K562 (cell line): ENCODE results near the gene COQ8A. TPM values are rescaled to one million over a fixed set of nuclear protein-coding genes. Genes with fewer than 3 reads are reported as not detected.

ENCODE experiments used
- CCNT2 ChIP-seq: IDR thresholded peaks from 2 replicates; pipeline ENCODE4 v1.6.1; 2011; ENCODE audit warnings: borderline replicate concordance, low read depth, mild to moderate bottlenecking, moderate library complexity, mixed read lengths, low read length; ENCODE audit not compliant: insufficient read length; ENCODE audit errors: extremely low read depth
- FIP1L1 ChIP-seq: fragments of 200-400 bp; formaldehyde crosslinking; IDR thresholded peaks from 2 replicates; pipeline ENCODE4 v1.6.1; 2018; ENCODE audit warnings: mild to moderate bottlenecking, low read depth, low read length; ENCODE audit not compliant: poor library complexity, severe bottlenecking
- MXI1 ChIP-seq: IDR thresholded peaks from 2 replicates; pipeline ENCODE4 v1.6.1; 2011; ENCODE audit warnings: low read depth, mild to moderate bottlenecking, improper control_type of control experiment, low read length
- NONO ChIP-seq, 2 experiments: fragments of 200-400 bp in 1 of 2; fragments of 450-650 bp in 1 of 2; formaldehyde crosslinking in 1 of 2; IDR thresholded peaks; 2 replicates each; pipeline ENCODE4 v1.6.1; 2017; ENCODE audit warnings: low read depth in 2 of 2, mild to moderate bottlenecking in 2 of 2, moderate library complexity in 2 of 2, low read length in 1 of 2
- POLR2AphosphoS5 ChIP-seq: IDR thresholded peaks from 2 replicates; pipeline ENCODE4 v1.6.1; 2011; ENCODE audit warnings: mild to moderate bottlenecking, low read depth, low read length, moderate library complexity; ENCODE audit not compliant: control insufficient read depth, insufficient read depth
- RBBP5 ChIP-seq: fragments of 200-600 bp; sonication (generic); IDR thresholded peaks from 2 replicates; pipeline ENCODE4 v1.6.1; 2012; ENCODE audit warnings: borderline replicate concordance, mild to moderate bottlenecking, low read length, control low read depth, inconsistent platforms; ENCODE audit not compliant: insufficient read depth, poor library complexity, severe bottlenecking
- TBP ChIP-seq: optimal IDR thresholded peaks from 2 replicates; pipeline ENCODE3; 2011; ENCODE audit warnings: low read depth, low read length, improper control_type of control experiment
- ZFP36 ChIP-seq: fragments of 150-350 bp; IDR thresholded peaks from 2 replicates; pipeline ENCODE4 v1.6.1; 2018; ENCODE audit warnings: low read length, low read depth; ENCODE audit not compliant: partially characterized antibody
- ZNF655 ChIP-seq: fragments of 250-450 bp; sonication (Bioruptor Pico); IDR thresholded peaks from 2 replicates; pipeline ENCODE4 v1.5.0; 2021
- ZNF785 ChIP-seq: fragments of 250-450 bp; sonication (Bioruptor Pico); IDR thresholded peaks from 2 replicates; pipeline ENCODE4 v1.4.0; 2020; ENCODE audit warnings: mild to moderate bottlenecking
- polyA plus RNA-seq, 8 experiments: library from polyadenylated mRNA; depleted of rRNA in 4 of 8; stranded (reverse) in 5 of 8; unstranded in 3 of 8; fragments of >200 nt; fragmentation: Nextera tagmentation in 2 of 8; fragmentation: Illumina TruSeq in 1 of 8; extraction: Ambion mirVana in 2 of 8; extraction: Trizol in 1 of 8; gene quantifications; 2 replicates each; pipeline versions ENCODE4 v1.2.1 to v1.2.3, GENCODE V29; 2011 to 2014; ENCODE audit warnings: inconsistent platforms in 1 of 8, missing spikeins in 1 of 8
- total RNA-seq, 7 experiments: library from RNA; depleted of rRNA in 6 of 7; stranded (reverse); fragments of >200 nt in 6 of 7; fragmentation: Illumina TruSeq in 2 of 7; extraction: Trizol in 2 of 7; gene quantifications; 2 replicates each; pipeline versions ENCODE4 v1.2.1 to v1.2.3, GENCODE V29; 2011 to 2021; ENCODE audit warnings: low replicate concordance in 1 of 7
- TF ChIP-seq, protein P1 (sequence below): fragments of 450-650 bp; formaldehyde crosslinking; IDR thresholded peaks from 2 replicates; pipeline ENCODE4 v1.4.0; 2020; ENCODE audit warnings: mild to moderate bottlenecking, moderate library complexity
- TF ChIP-seq, protein P2 (sequence below): sonication (generic); formaldehyde crosslinking; IDR thresholded peaks from 2 replicates; pipeline ENCODE4 v1.8.0; 2022; ENCODE audit warnings: mild to moderate bottlenecking, missing genetic modification reagents
- TF ChIP-seq, protein P3 (sequence below): fragments of 450-650 bp; formaldehyde crosslinking; IDR thresholded peaks from 2 replicates; pipeline ENCODE4 v1.4.0; 2022; ENCODE audit warnings: missing genetic modification characterization
- TF ChIP-seq, protein P4 (sequence below): fragments of 250-450 bp; sonication (Bioruptor Pico); IDR thresholded peaks from 2 replicates; pipeline ENCODE4 v1.5.0; 2021; ENCODE audit warnings: mild to moderate bottlenecking, moderate library complexity
- TF ChIP-seq, protein P5 (sequence below): sonication (generic); formaldehyde crosslinking; IDR thresholded peaks from 2 replicates; pipeline ENCODE4 v1.8.1; 2023; ENCODE audit warnings: mild to moderate bottlenecking, missing genetic modification reagents

COQ8A gene
- total and polyA plus RNA-seq, 9 of the 15 experiments (the other 6 are each of a cell fraction or from before 2014, with no cell fraction given) = 2.6 to 54.3 (median 32.4) TPM

DNA sequence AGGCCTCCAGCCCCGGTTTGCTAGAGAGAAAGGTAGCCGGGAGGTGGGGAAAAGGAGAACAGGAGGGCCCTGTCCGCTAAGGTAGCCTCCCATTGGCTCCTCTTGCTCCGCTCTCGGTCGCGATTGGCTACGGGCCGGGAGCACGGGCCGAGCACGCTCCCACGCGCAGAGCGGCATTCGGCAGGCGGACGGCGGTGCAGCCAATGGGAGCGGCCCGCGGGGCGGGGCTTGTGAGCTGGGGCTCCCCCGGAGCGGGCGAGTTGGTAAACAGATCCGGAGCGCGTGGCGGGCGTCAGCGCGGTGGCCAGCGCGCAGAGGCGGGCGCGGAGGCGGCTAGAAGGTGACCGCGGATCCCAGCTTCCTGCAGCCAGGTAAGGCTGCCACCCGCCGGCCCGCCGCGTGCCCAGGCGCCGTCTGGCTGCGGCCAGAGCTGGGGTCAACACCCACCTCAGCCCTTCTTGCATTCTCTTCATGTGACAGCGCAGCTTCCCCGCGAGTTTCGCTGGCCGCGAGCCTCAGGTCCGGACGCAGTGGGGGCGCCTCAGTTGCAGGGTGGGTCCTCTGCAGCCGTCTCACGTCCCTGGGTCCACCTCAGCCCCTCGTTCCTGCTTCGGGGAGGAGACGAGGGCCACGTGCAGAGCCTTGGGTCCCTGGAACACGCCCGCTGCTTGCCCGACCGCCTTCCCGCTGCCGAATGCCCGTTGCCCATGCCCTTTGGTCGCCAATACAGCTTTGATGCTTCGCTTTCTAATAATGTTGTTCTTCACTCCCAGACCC lies at the start of gene COQ8A (continued):
- TF ChIP-seq, protein P1, sequence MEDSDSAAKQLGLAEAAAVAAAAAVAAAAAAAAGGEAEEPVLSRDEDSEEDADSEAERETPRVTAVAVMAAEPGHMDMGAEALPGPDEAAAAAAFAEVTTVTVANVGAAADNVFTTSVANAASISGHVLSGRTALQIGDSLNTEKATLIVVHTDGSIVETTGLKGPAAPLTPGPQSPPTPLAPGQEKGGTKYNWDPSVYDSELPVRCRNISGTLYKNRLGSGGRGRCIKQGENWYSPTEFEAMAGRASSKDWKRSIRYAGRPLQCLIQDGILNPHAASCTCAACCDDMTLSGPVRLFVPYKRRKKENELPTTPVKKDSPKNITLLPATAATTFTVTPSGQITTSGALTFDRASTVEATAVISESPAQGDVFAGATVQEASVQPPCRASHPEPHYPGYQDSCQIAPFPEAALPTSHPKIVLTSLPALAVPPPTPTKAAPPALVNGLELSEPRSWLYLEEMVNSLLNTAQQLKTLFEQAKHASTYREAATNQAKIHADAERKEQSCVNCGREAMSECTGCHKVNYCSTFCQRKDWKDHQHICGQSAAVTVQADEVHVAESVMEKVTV (CRISPR knock-in tag) = no peak
- TF ChIP-seq ZNF785 (CRISPR knock-in tag) (no peak), RBBP5 (peak; percentile 72), NONO (IDR thresholded peaks at IDR 0.05; ENCODE audit: low read depth in 2 of 2, low read length in 1 of 2) (peak in 1 of 2 experiments; percentile 63; a peak in 1 of 4 replicates), POLR2AphosphoS5 (no peak), FIP1L1 (peak; percentile 22), CCNT2 (peak; percentile 97), ZFP36 (peak; percentile 1), TBP (peak; percentile 84), MXI1 (peak; percentile 25; the same call in 1 of the 2 replicates), ZNF655 (CRISPR knock-in tag) (no peak)
- TF ChIP-seq, protein P2, sequence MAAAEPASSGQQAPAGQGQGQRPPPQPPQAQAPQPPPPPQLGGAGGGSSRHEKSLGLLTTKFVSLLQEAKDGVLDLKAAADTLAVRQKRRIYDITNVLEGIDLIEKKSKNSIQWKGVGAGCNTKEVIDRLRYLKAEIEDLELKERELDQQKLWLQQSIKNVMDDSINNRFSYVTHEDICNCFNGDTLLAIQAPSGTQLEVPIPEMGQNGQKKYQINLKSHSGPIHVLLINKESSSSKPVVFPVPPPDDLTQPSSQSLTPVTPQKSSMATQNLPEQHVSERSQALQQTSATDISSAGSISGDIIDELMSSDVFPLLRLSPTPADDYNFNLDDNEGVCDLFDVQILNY = no peak
- TF ChIP-seq, protein P3, sequence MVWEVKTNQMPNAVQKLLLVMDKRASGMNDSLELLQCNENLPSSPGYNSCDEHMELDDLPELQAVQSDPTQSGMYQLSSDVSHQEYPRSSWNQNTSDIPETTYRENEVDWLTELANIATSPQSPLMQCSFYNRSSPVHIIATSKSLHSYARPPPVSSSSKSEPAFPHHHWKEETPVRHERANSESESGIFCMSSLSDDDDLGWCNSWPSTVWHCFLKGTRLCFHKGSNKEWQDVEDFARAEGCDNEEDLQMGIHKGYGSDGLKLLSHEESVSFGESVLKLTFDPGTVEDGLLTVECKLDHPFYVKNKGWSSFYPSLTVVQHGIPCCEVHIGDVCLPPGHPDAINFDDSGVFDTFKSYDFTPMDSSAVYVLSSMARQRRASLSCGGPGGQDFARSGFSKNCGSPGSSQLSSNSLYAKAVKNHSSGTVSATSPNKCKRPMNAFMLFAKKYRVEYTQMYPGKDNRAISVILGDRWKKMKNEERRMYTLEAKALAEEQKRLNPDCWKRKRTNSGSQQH (CRISPR knock-in tag) = peak; percentile 54; the same call in 1 of the 2 replicates
- TF ChIP-seq, protein P4, sequence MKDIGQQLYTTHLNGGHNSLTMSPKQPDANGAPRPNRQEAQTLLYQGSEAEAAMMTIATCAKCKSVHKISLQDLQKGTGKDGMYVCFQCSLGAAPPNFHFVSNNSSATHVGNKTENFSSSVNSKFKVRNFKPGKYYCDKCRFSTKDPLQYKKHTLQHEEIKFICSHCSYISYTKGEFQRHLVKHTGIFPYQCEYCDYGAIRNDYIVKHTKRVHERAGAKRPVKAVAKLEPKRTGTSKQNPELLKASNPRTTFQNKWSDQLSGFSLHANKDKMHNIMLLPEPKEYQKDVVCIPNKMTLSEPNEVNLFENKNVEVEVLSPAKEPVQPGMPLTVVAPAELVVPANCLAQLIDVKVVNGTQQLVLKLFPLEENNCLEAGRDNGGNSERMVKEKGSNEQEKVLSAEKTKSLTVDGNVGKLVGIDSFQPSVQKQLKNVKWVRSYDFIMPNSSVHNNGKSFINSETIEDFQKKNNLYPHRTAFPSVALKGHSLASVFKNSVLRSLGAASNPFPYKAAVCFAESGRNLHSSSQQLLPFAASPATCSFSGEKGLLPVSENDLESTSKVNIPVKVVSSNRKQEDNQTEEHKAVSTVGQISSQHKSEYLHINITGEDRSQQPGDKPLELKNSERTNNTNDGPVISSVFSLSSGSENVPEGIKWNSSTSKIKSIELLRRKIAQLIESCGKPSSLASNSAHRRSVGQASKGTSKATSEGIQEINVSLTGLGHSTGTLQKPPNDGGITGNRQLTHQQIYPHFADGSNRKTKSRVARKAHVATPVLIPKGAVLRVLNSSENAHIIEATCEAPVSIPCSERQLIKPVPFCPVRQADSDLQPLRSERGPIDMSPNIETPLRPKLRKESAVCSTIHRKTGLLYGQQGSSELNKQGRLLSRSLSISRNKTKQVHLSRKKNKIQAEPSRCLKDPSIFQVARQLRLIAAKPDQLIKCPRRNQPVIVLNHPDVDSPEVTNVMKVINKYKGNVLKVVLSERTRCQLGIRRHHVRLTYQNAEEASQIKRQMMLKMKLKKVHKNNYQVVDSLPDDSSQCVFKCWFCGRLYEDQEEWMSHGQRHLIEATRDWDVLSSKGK (CRISPR knock-in tag) = no peak
- TF ChIP-seq, protein P5, sequence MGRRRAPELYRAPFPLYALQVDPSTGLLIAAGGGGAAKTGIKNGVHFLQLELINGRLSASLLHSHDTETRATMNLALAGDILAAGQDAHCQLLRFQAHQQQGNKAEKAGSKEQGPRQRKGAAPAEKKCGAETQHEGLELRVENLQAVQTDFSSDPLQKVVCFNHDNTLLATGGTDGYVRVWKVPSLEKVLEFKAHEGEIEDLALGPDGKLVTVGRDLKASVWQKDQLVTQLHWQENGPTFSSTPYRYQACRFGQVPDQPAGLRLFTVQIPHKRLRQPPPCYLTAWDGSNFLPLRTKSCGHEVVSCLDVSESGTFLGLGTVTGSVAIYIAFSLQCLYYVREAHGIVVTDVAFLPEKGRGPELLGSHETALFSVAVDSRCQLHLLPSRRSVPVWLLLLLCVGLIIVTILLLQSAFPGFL (CRISPR knock-in tag) = no peak
